ENCODE results near the gene AOAH.

GRCh38 chr7:36507475-36508440 lies 216.5 kb downstream of the AOAH start:
- TF ChIP-seq POLR2AphosphoS5 (IDR thresholded peaks at IDR 0.05; ENCODE audit: low read depth, low read length), result no peak
- no peak for TF ChIP-seq POLR2A (IDR thresholded peaks at IDR 0.05; ENCODE audit: low read depth, low read length)
- no peak for TF ChIP-seq TAF1 (IDR thresholded peaks at IDR 0.05; ENCODE audit: low read depth, low read length)
